ENCODE results near the gene SLC47A1.

SLC47A1 gene

GRCh38 chr17:19618015-19618414 is 84.4 kb downstream of the SLC47A1 start:
- DNase-seq, result no peak

- no peak for DNase-seq
These were observed 86.2 kb downstream of the SLC47A1 start for GRCh38 chr17:19619705-19620325.

- DNase-seq, result no peak
These were observed 88.0 kb downstream of the SLC47A1 start for GRCh38 chr17:19621697-19622096.

GRCh38 chr17:19626079-19626478 is 92.4 kb downstream of the SLC47A1 start:
- DNase-seq, result no peak

Measured in NCI-H226 (cell line).